ENCODE data around the gene TMEM132D. TPM values are rescaled to one million over a fixed set of nuclear protein-coding genes. Genes with fewer than 3 reads are reported as not detected.

TMEM132D gene
- total and polyA plus RNA-seq, 3 donors from 2014 or later = 0.44 to 0.50 (median 0.47) TPM

DNA sequence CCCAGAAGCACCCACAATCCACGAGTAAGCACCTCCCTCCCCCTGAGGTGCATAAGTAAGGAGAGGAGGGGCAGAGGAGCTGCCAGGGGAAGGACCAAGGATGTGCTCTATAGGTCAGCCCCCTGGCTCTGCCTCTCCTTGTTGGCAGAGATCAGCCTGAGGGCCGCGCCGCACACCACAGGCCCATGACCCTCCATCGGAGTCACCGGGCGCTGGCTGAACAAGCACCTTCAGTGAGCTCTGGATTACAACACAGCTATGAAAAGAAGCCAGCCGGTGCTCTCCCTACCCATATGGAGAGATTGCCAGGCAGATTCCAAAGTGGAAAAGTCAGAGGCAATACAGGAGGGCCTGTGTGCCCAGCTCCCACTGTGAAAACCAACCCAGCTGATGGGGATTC lies 793.2 kb downstream of the TMEM132D start:
- 68 to 70% methylated on average over 8 of the region's 8 CpGs for WGBS, 2 donors
- no peak for DNase-seq

GRCh38 chr12:129109174-129110001 lies 794.4 kb downstream of the TMEM132D start:
- no peak for DNase-seq
- peak overlapping the region in 1 of 2 donors; percentile 36 for H3K4me3 ChIP-seq
- no peaks in the 10 kb centered on the region for H3K27me3 ChIP-seq
- TF ChIP-seq, protein P1, sequence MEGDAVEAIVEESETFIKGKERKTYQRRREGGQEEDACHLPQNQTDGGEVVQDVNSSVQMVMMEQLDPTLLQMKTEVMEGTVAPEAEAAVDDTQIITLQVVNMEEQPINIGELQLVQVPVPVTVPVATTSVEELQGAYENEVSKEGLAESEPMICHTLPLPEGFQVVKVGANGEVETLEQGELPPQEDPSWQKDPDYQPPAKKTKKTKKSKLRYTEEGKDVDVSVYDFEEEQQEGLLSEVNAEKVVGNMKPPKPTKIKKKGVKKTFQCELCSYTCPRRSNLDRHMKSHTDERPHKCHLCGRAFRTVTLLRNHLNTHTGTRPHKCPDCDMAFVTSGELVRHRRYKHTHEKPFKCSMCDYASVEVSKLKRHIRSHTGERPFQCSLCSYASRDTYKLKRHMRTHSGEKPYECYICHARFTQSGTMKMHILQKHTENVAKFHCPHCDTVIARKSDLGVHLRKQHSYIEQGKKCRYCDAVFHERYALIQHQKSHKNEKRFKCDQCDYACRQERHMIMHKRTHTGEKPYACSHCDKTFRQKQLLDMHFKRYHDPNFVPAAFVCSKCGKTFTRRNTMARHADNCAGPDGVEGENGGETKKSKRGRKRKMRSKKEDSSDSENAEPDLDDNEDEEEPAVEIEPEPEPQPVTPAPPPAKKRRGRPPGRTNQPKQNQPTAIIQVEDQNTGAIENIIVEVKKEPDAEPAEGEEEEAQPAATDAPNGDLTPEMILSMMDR (IDR thresholded peaks at IDR 0.05) = no peak
- no peak for TF ChIP-seq POLR2A (IDR thresholded peaks at IDR 0.05)
- no peaks in the 10 kb centered on the region for H3K4me1 ChIP-seq
- intact Hi-C loops (cut with DNase I; ENCODE audit: low total_unique reads) = no loop called here
- WGBS, 2 donors = 63 to 68% methylated on average over 16 to 17 of the region's 17 CpGs
- no peaks in the 10 kb centered on the region for H3K9me3 ChIP-seq
- no peak overlapping the region for H3K27ac ChIP-seq
- no peaks in the 10 kb centered on the region for H3K36me3 ChIP-seq (ENCODE audit: low read depth, missing control alignments)

More for the DNA sequence above, 793.2 kb downstream of the TMEM132D start:
- Histone ChIP-seq H3K36me3 (ENCODE audit: low read depth, missing control alignments) (no peaks in the 10 kb centered on the region), H3K27ac (no peak overlapping the region), H3K27me3 (no peaks in the 10 kb centered on the region), H3K4me1 (no peaks in the 10 kb centered on the region), H3K4me3 (no peak overlapping the region), H3K9me3 (no peaks in the 10 kb centered on the region)
- TF ChIP-seq POLR2A (IDR thresholded peaks at IDR 0.05) = no peak
- TF ChIP-seq, protein P1 (IDR thresholded peaks at IDR 0.05) = no peak
- intact Hi-C loops (cut with DNase I; ENCODE audit: low total_unique reads) = no loop called here

DNA sequence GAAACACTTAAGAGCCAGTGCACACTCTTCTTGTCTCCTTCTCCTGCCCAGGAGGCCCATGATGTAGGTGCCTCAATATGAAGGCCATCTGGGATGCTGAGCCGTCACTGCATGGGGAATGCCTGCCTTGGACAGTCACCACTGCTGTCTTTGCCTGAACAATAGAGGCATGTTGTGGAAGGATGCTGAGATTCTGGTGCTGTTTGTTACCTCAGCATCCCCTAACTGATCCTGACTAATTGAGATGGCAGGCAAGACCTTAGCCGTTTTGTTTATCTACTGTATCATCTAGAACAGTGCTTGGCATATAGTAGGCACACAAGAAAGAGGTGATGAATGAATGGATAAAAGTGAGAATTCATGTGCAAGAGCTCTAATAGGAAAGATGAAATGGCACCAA lies 797.1 kb downstream of the TMEM132D start:
- WGBS, 2 donors = 74 to 91% methylated on average over 2 of the region's 2 CpGs
- no peak for TF ChIP-seq POLR2A (IDR thresholded peaks at IDR 0.05)
- TF ChIP-seq, protein P1 (IDR thresholded peaks at IDR 0.05) = no peak
- no peak overlapping the region for H3K27ac ChIP-seq
- no peaks in the 10 kb centered on the region for H3K4me1 ChIP-seq
- H3K9me3 ChIP-seq = no peaks in the 10 kb centered on the region
- no peaks in the 10 kb centered on the region for H3K27me3 ChIP-seq
- intact Hi-C loops (cut with DNase I; ENCODE audit: low total_unique reads) = no loop called here
- no peak for DNase-seq
- H3K4me3 ChIP-seq = no peak overlapping the region
- H3K36me3 ChIP-seq (ENCODE audit: low read depth, missing control alignments) = no peaks in the 10 kb centered on the region

- DNase-seq = no peak
- H3K9me3 ChIP-seq = no peaks in the 10 kb centered on the region
- intact Hi-C loops (cut with DNase I; ENCODE audit: low total_unique reads) = no loop called here
- H3K27ac ChIP-seq = no peak overlapping the region
- no peaks in the 10 kb centered on the region for H3K27me3 ChIP-seq
- WGBS, 2 donors = 74 to 81% methylated on average over 4 of the region's 4 CpGs
- H3K4me3 ChIP-seq = no peak overlapping the region
- H3K4me1 ChIP-seq = no peaks in the 10 kb centered on the region
- H3K36me3 ChIP-seq (ENCODE audit: low read depth, missing control alignments) = no peaks in the 10 kb centered on the region
- TF ChIP-seq, protein P1 (IDR thresholded peaks at IDR 0.05) = no peak
- TF ChIP-seq POLR2A (IDR thresholded peaks at IDR 0.05) = no peak
Measured at GRCh38 chr12:129103231-129103630, 800.6 kb downstream of the TMEM132D start.

DNA sequence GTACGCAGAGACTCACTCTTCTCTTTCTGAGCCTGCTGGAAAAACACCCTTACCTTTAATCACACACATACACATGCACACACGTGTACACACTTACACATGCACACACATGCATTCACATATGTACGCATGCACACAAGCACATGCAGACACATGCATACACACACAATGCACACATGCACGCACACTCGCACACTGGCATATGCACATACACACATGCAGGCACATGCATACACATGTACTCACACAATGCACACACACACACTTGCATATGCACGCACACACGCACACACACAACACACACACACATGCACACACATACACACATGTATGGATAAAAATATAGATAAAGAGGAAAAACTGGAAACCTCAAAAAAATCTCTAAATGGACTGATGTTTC lies 801.6 kb downstream of the TMEM132D start:
- no peak for DNase-seq
- Histone ChIP-seq H3K27me3 (no peaks in the 10 kb centered on the region), H3K9me3 (no peaks in the 10 kb centered on the region), H3K27ac (no peak overlapping the region), H3K4me1 (no peaks in the 10 kb centered on the region), H3K4me3 (no peak overlapping the region), H3K36me3 (ENCODE audit: low read depth, missing control alignments) (no peaks in the 10 kb centered on the region)
- WGBS, 2 donors = 80 to 86% methylated on average over 7 of the region's 7 CpGs
- intact Hi-C loops (cut with DNase I; ENCODE audit: low total_unique reads) = no loop called here
- TF ChIP-seq POLR2A (IDR thresholded peaks at IDR 0.05) = no peak
- TF ChIP-seq, protein P1 (IDR thresholded peaks at IDR 0.05) = no peak
